GM21390 (cell line): ENCODE data around the gene ZCWPW1.
A peak's percentile ranks its signal among the peaks of the same experiment; 100 is the strongest.

Experiments used
- ATAC-seq: cut with Tn5 transposase; IDR thresholded peaks from one replicate; pipeline ENCODE4 v1.9.1; 2021; ENCODE audit not compliant: unreplicated experiment

The ZCWPW1 gene

GRCh38 chr7:100428199-100428966, at the start of gene ZCWPW1:
ZCWPW1 (minus strand) TSS chr7:100428703; CDS start chr7:100420649, 8,054 bp downstream.
- peak; percentile 40 for ATAC-seq

- ATAC-seq: no peak
Observed at GRCh38 chr7:100477871-100478267, 49.4 kb upstream of the ZCWPW1 start.

GRCh38 chr7:100476903-100477870, 48.7 kb upstream of the ZCWPW1 start:
- ATAC-seq: no peak

GRCh38 chr7:100476101-100476780, 47.7 kb upstream of the ZCWPW1 start:
- ATAC-seq: no peak

GRCh38 chr7:100475549-100475948, 47.0 kb upstream of the ZCWPW1 start:
- no peak for ATAC-seq

GRCh38 chr7:100472854-100473499, 44.5 kb upstream of the ZCWPW1 start:
- ATAC-seq: no peak

- no peak for ATAC-seq
Observed at GRCh38 chr7:100472121-100472851, 43.8 kb upstream of the ZCWPW1 start.

- ATAC-seq: no peak
Observed at GRCh38 chr7:100471021-100471420, 42.5 kb upstream of the ZCWPW1 start.

- no peak for ATAC-seq
Observed at GRCh38 chr7:100469227-100470044, 40.9 kb upstream of the ZCWPW1 start.

GRCh38 chr7:100467638-100468373, 39.3 kb upstream of the ZCWPW1 start:
- ATAC-seq: no peak

GRCh38 chr7:100466653-100467605, 38.4 kb upstream of the ZCWPW1 start:
- no peak for ATAC-seq

GRCh38 chr7:100465702-100466311, 37.3 kb upstream of the ZCWPW1 start:
- no peak for ATAC-seq

GRCh38 chr7:100465299-100465698, 36.8 kb upstream of the ZCWPW1 start:
- ATAC-seq: no peak

GRCh38 chr7:100464791-100465190, 36.3 kb upstream of the ZCWPW1 start:
- ATAC-seq: no peak

- ATAC-seq: no peak
Observed at GRCh38 chr7:100464210-100464660, 35.7 kb upstream of the ZCWPW1 start, which contains the start of gene SPACDR. SPACDR (minus strand) TSS chr7:100464260; CDS start chr7:100464025, 235 bp downstream.

GRCh38 chr7:100457033-100457432, 28.5 kb upstream of the ZCWPW1 start:
- ATAC-seq: no peak

- ATAC-seq: no peak
Observed at GRCh38 chr7:100456562-100456961, 28.1 kb upstream of the ZCWPW1 start.
